K562 (cell line): ENCODE data around the gene LSP1. TPM values are rescaled to one million over a fixed set of nuclear protein-coding genes. Genes with fewer than 3 reads are reported as not detected.

ENCODE experiments used
- ATAC-seq: fragments of 200-7000 bp; cut with Tn5 transposase; 3 replicates; pipeline ENCODE4 v1.9.1; 2020; ENCODE audit warnings: moderate library complexity
- BruUV-seq: library from RNA; stranded (reverse); fragments of 400-500 nt; replicated peaks from 2 replicates; lab custom pipeline; 2021; lab: Mats Ljungman, UMichigan
- CTCF ChIA-PET: fragments of 300-600 bp; formaldehyde crosslinking; extraction: SDS; loops from one replicate; lab custom pipeline; 2021; ENCODE audit warnings: low intra/inter-chr PET ratio; lab: Yijun Ruan, JAX
- POLR2A ChIA-PET: fragments of 300-600, 350-650 bp; sonication (Branson Sonifier 250); formaldehyde crosslinking; extraction: SDS; loops from one replicate; lab custom pipeline; 2021; ENCODE audit warnings: antibody characterized with exemption, inconsistent platforms; lab: Yijun Ruan, JAX
- DNase-seq, 4 experiments: peaks; one replicate each; pipeline versions ENCODE4 v3.0.0 to v3.0.0-alpha.2; 2011 to 2018; ENCODE audit warnings: low spot score in 3 of 4, mixed read lengths in 3 of 4; ENCODE audit errors: extremely low read depth in 1 of 4
- FAIRE-seq: peaks from 2 replicates; lab custom pipeline; 2011; peaks lifted over from hg19 to GRCh38; lab: Jason Lieb, UNC
- H2AFZ ChIP-seq: 2 replicates; pipeline ENCODE4 v1.6.0; 2011; ENCODE audit warnings: low read depth, low read length, control low read depth, inconsistent platforms
- H3K27ac ChIP-seq: fragments of 200-600 bp; 3 replicates; pipeline ENCODE4 v1.8.0; 2011; ENCODE audit warnings: low read depth, mild to moderate bottlenecking, control low read depth, inconsistent platforms, low read length, moderate library complexity, mixed read lengths; ENCODE audit errors: extremely low read depth
- H3K27me3 ChIP-seq, 2 experiments: fragments of 300-600 bp in 1 of 2; 2 replicates in 1 of 2; 3 replicates in 1 of 2; pipeline versions ENCODE4 v1.6.0 to v1.8.0; 2011; ENCODE audit warnings: inconsistent platforms in 2 of 2, low read length in 2 of 2, mild to moderate bottlenecking in 1 of 2, mixed read lengths in 1 of 2, moderate library complexity in 1 of 2; ENCODE audit not compliant: control insufficient read depth in 2 of 2, insufficient read depth in 2 of 2
- H3K36me3 ChIP-seq: fragments of 300-600 bp; 3 replicates; pipeline ENCODE4 v1.8.0; 2011; ENCODE audit warnings: mild to moderate bottlenecking, low read length, inconsistent platforms; ENCODE audit not compliant: control insufficient read depth, insufficient read depth
- H3K4me1 ChIP-seq, 2 experiments: fragments of 200-600 bp in 1 of 2; replicated peaks in 1 of 2; 2 replicates in 1 of 2; 3 replicates in 1 of 2; pipeline versions ENCODE4 v1.5.1 to v1.8.0; 2011; ENCODE audit warnings: inconsistent platforms in 2 of 2, low read length in 2 of 2, mild to moderate bottlenecking in 1 of 2, mixed read lengths in 1 of 2, moderate library complexity in 1 of 2; ENCODE audit not compliant: control insufficient read depth in 2 of 2, insufficient read depth in 2 of 2
- H3K4me2 ChIP-seq: 2 replicates; pipeline ENCODE4 v1.6.1; 2011; ENCODE audit warnings: low read length, control low read depth, inconsistent platforms, mixed read lengths; ENCODE audit not compliant: insufficient read depth
- H3K4me3 ChIP-seq: fragments of 200-600 bp; sonication (generic), shearing (Covaris generic); 2 replicates; pipeline ENCODE4 v1.5.1; 2016; ENCODE audit warnings: control low read depth, inconsistent platforms
- H3K79me2 ChIP-seq: fragments of 200-600 bp; 3 replicates; pipeline ENCODE4 v1.8.0; 2011; ENCODE audit warnings: low read length, inconsistent platforms; ENCODE audit not compliant: control insufficient read depth, insufficient read depth
- H3K9ac ChIP-seq, 2 experiments: 2 replicates each; pipeline versions ENCODE4 v1.6.0 to v1.6.1; 2011; ENCODE audit warnings: low read depth in 2 of 2, low read length in 2 of 2, control low read depth in 1 of 2, inconsistent platforms in 1 of 2, mild to moderate bottlenecking in 1 of 2, mixed read lengths in 1 of 2; ENCODE audit not compliant: insufficient read depth in 1 of 2
- H3K9me1 ChIP-seq: one replicate; pipeline ENCODE4 v1.6.0; 2011; ENCODE audit warnings: inconsistent platforms, mild to moderate bottlenecking, low read length, moderate library complexity; ENCODE audit not compliant: control insufficient read depth, insufficient read depth
- H3K9me3 ChIP-seq: replicated peaks from 2 replicates; pipeline ENCODE4 v1.5.1; 2011; ENCODE audit warnings: low read depth, low read length, inconsistent platforms; ENCODE audit not compliant: control insufficient read depth, insufficient read depth
- H4K20me1 ChIP-seq: replicated peaks from 2 replicates; pipeline ENCODE4 v1.6.1; 2011; ENCODE audit warnings: low read length, inconsistent platforms, mixed read lengths; ENCODE audit not compliant: control insufficient read depth, insufficient read depth
- SNIP1 ChIP-seq: fragments of 450-650 bp; IDR thresholded peaks from 2 replicates; pipeline ENCODE4 v1.7.1; 2017; ENCODE audit warnings: low read depth, mild to moderate bottlenecking
- WGBS: fragments of 100-300 bp; shearing (Covaris generic); methylation state at CpG from one replicate; pipeline ENCODE4 v1.1.6; 2016; ENCODE audit warnings: low coverage, mixed read lengths; ENCODE audit not compliant: insufficient coverage; ENCODE audit errors: missing lambda C conversion rate; 5-methylcytosine and 5-hydroxymethylcytosine counted together
- in situ Hi-C: fragments of 300-500 bp; cut with MboI; formaldehyde crosslinking; loops from 4 replicates; pipeline ENCODE4 v1.15.0; 2018; ENCODE audit warnings: inconsistent platforms, mixed read lengths
- intact Hi-C: fragments of 100-400 bp; cut with micrococcal nuclease; formaldehyde crosslinking; loops from 2 replicates; pipeline ENCODE4 v1.14.2; 2022
- polyA plus RNA-seq, 8 experiments: library from polyadenylated mRNA; depleted of rRNA in 4 of 8; stranded (reverse) in 5 of 8; unstranded in 3 of 8; fragments of >200 nt; fragmentation: Nextera tagmentation in 2 of 8; fragmentation: Illumina TruSeq in 1 of 8; extraction: Ambion mirVana in 2 of 8; extraction: Trizol in 1 of 8; gene quantifications; 2 replicates each; pipeline versions ENCODE4 v1.2.1 to v1.2.3, GENCODE V29; 2011 to 2014; ENCODE audit warnings: inconsistent platforms in 1 of 8, missing spikeins in 1 of 8
- total RNA-seq, 7 experiments: library from RNA; depleted of rRNA in 6 of 7; stranded (reverse); fragments of >200 nt in 6 of 7; fragmentation: Illumina TruSeq in 2 of 7; extraction: Trizol in 2 of 7; gene quantifications; 2 replicates each; pipeline versions ENCODE4 v1.2.1 to v1.2.3, GENCODE V29; 2011 to 2021; ENCODE audit warnings: low replicate concordance in 1 of 7
- TF ChIP-seq, protein P1 (sequence below), 2 experiments: IDR thresholded peaks; 2 replicates each; pipeline ENCODE4 v1.6.1; 2012; ENCODE audit warnings: improper control_type of control experiment in 2 of 2, low read depth in 2 of 2, low read length in 2 of 2, borderline replicate concordance in 1 of 2
- TF ChIP-seq, protein P2 (sequence below): sonication (generic); IDR thresholded peaks from 2 replicates; pipeline ENCODE4 v1.6.1; 2016

LSP1 gene
- total and polyA plus RNA-seq, 9 of the 15 experiments (the other 6 are each of a cell fraction or from before 2014, with no cell fraction given): 0.08 to 2.9 (median 0.65) TPM; not detected in 2

DNA sequence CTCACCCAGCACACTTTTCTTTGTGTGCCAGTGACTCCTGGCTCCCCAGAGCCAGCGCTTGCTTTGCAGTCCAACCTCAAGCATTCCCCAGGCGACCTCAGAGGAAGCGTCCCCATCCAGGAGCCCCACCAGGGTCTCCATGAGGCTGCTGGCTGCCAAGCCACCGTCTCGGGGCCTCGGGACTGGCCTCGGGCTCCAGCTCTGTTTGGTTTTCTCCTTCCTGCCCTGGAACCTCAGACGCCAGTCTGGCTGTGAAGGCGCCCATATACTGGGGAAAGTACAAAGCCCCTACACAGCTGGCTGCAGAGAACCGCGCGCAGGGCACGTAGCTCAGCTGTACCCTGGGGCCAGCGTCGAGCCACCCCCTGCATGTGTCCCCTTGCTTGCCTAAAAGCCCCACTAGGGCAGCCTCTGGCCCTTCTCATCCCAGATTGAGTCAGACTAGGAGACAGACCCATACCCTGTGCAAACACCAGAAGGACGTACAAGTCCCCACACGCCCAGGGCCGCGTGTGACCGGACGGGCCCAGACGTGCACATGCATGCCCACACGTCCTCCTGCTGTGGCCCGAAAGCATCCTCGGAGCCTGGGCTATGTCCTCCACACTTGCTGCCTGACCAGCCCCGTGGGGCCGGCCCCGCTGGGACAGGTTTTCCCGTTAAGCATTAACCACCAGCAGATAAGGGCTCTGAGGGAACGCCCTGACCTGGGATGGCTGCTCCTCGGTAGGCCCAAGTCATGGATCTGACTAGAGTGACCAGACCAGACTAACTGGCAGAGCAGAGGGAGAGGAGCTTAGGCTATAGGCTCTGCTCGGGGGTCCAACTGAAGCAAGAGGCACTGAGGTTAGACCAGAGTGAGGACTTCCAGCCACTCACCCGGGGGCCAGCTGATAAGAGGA, 22.3 kb upstream of the LSP1 start:
- CTCF ChIA-PET: interaction anchor here (5.3 kb wide), 1 partner anchor 137 kb away, joined by 77 read pairs; no protein-coding TSS in a partner anchor
- WGBS: 2% methylated on average over 30 of the region's 33 CpGs
- H3K36me3 ChIP-seq: no peaks in the 10 kb centered on the region

More for the DNA sequence above, 22.3 kb upstream of the LSP1 start:
- TF ChIP-seq, protein P1, sequence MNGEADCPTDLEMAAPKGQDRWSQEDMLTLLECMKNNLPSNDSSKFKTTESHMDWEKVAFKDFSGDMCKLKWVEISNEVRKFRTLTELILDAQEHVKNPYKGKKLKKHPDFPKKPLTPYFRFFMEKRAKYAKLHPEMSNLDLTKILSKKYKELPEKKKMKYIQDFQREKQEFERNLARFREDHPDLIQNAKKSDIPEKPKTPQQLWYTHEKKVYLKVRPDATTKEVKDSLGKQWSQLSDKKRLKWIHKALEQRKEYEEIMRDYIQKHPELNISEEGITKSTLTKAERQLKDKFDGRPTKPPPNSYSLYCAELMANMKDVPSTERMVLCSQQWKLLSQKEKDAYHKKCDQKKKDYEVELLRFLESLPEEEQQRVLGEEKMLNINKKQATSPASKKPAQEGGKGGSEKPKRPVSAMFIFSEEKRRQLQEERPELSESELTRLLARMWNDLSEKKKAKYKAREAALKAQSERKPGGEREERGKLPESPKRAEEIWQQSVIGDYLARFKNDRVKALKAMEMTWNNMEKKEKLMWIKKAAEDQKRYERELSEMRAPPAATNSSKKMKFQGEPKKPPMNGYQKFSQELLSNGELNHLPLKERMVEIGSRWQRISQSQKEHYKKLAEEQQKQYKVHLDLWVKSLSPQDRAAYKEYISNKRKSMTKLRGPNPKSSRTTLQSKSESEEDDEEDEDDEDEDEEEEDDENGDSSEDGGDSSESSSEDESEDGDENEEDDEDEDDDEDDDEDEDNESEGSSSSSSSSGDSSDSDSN (IDR thresholded peaks at IDR 0.05; ENCODE audit: borderline replicate concordance in 1 of 2, low read depth in 2 of 2, low read length in 2 of 2): peak in 1 of 2 experiments; percentile 48; a peak in 1 of 4 replicates
- TF ChIP-seq SNIP1: no peak
- TF ChIP-seq, protein P2, sequence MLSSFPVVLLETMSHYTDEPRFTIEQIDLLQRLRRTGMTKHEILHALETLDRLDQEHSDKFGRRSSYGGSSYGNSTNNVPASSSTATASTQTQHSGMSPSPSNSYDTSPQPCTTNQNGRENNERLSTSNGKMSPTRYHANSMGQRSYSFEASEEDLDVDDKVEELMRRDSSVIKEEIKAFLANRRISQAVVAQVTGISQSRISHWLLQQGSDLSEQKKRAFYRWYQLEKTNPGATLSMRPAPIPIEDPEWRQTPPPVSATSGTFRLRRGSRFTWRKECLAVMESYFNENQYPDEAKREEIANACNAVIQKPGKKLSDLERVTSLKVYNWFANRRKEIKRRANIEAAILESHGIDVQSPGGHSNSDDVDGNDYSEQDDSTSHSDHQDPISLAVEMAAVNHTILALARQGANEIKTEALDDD: peak; percentile 33; the same call in 1 of the 2 replicates
- Histone ChIP-seq H3K4me1 (peaks cover 0 to 43% of the 10 kb centered on the region in 2 experiments; a peak in 2 of 5 replicates), H3K9ac (no peak overlapping the region; a peak in 1 of 4 replicates), H2AFZ (no peak overlapping the region), H3K4me2 (no peak overlapping the region), H4K20me1 (peaks cover 10% of the 10 kb centered on the region), H3K79me2 (no peaks in the 10 kb centered on the region), H3K9me3 (no peaks in the 10 kb centered on the region), H3K27me3 (peaks cover 0 to 66% of the 10 kb centered on the region in 2 experiments; a peak in 3 of 5 replicates), H3K9me1 (no peaks in the 10 kb centered on the region), H3K4me3 (no peak overlapping the region), H3K27ac (no peak overlapping the region)
- ATAC-seq (no peak; the same call in 2 of the 3 replicates), DNase-seq (peak in 1 of 4 experiments; percentile 30), FAIRE-seq (no peak)
- POLR2A ChIA-PET: interaction anchor here (0.6 to 1.6 kb wide), 2 partner anchors 136 to 180 kb away, joined by 3 to 6 read pairs; no protein-coding TSS in a partner anchor
- in situ Hi-C loops: no loop called here
- intact Hi-C loops: no loop called here
- no TSS peak for BruUV-seq
